Activated CD4-positive, CD25-positive, alpha-beta regulatory T cell treated with anti-CD3 and anti-CD28 coated beads, Interleukin-2, amount 50 U/mL, for 24 hours (primary cell): ENCODE data around the gene LTO1.

Experiments
- ATAC-seq, 2 donors: fragments of 150-1000 bp; cut with Tn5 transposase; one replicate each; pipeline ENCODE4 v1.10.0; 2021; ENCODE audit warnings: mild to moderate bottlenecking in 1 of 2, moderate library complexity in 1 of 2

Gene LTO1

DNA sequence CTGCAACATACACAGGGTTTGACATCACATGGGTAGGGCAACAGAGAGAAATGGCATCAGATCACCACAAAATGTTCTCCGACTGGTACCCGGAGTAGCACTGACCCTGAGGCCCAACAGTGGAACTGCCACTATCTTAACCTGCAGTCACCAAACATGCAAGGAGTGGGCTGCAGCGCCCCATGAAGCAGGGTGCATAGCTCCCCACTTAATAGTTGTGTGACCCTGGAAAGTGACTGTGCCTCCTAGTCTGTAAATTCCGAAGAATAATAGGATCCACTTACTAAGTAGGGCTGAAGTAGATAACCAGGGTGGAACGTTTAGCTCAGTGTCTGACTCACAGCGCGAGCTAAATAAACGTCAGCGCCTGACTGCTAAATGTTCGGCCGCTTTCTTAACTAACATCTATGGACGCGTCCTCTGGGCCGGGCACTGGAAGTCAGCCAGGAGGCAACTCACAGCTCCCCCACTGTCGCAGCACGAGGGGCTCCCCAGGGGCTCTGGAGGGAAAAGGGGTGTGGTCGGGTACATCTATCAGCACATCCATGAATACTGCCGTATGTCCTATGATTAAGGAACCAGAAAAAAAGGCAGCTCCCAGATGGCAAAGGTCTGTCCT lies 777 bp downstream of the LTO1 start:
- ATAC-seq, result peak; percentile 14 to 26

DNA sequence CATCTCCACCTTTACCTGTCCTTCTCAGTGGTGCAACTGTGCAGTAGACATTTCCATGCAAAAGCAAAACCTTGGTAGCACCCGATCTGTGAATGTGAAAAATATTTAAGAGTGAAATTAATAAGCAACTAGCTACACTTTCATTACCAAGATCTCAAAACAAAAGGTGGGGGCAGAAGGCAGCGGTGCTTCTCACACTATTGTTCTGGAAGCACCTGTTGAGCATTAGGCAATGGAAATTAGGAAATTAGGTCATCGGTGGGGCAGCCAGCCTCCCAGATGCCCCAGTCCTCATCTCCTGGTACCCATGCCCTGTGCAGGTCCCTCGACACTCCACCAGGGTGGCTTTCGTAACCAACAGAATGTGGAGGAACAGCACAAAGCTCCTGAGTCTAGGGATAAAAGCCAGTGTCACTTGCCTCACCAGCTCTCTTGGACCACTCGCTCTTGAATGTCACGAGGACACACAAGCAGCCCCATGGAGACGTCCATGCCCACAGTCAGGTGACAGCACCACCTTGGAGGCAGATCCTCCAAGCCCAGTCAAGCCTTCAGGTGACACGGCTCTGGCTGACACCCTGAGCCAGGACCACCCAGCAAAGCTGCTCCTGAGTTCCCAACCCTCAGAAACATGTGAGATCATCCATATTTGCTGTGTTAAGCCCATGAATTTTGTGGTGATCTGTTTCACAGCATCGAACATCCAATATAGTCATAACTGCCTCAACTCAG lies 3.3 kb downstream of the LTO1 start:
- ATAC-seq, result no peak

DNA sequence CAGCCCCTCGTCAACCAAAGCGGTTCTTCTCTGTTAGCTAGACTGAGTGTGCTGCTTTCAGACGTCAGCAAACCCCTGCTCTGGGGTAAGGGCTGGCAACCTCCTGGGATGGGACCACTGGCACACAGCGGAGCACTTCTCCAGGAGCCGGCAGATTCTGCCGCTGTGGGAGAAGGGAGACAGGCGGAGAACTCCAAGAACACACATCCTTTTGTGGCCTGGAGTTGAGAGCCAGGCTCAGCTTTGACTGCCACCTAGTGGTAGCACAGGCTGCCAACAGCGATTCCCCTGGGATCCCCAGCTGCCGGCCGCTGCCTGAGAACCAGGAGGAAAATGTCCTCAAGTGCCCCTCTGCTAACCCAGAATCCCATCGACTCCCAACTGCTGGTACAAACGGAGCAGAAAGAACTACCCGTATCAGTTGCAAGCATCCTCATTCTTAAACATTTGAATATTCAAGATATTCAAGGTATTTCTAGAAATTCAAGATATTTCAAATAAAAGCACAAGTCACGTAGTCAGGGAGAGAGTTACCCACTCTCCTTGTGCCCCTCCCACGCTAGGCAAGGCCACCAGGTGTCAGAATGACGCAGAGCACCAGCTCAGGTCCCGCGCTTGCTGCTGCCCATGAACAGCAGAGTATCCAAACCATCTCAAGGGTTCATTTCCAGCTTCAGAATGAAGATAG lies 4.9 kb downstream of the LTO1 start:
- peak in 1 of 2 donors; percentile 20 for ATAC-seq

DNA sequence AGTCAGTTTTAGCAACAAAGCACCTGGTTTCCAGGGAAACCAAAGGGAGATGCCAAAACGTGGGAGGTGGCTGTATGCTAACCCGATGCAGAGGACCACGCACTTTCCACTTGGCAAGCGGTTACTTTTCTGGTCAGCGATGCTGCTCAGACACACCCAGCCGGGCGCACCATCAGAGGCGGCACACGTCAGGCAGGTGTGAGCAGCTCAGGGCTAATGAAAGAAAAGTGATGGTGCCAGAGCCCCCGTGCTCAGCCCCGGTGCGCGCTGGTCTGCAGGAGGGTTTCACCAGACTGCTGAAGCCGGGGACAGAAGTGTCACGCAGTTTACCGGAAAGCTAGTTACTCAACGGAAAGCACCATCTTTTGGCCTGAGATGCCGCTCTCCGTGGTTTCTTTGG lies 5.7 kb downstream of the LTO1 start:
- peak in 1 of 2 donors; percentile 15 for ATAC-seq

DNA sequence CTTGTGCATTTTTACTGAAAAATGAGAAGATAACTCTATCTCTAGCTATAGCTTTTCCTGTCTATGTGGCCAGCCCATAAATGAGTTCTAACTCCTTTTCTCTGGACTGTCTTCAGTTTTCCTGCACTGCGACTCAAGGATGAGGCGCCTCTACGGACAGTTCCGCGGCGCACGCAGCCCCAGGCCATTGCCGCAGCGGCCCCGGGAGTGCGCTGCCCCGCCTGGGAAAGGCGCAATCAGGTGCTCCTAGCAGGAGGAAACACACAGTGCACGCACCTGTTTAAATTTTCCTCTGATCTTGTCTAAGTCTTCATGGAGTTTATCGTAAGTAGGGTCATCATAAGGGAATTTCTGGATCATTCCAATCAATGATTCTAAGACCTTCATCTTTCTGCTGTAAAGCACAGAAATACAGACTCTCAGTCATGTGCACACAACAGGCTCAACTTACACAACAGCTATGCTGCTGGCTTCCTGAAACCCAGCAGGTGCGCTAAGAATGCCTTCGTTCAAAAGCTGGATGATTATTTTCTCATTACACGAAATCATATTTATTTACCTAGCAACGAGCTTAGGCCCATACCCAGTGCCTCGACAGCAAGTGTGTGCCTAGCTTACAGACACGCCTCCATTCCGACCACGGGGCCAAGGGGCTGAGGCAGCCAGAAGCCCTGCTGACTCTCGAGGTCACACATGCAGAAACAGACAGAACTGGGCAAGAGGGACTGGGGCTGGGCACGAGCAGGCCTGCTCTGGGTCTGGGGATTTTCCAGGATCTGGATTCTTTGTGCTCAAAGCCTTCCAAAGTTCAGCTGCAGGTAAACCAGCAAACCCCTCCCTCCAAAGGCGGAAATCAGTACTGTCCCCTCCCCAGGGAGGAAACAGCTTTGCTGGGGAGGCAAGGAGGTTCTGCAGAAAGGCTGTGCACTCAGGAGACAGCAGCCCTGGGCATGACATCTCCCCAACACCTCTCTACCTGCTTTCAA lies 7.2 kb downstream of the LTO1 start:
- no peak for ATAC-seq

DNA sequence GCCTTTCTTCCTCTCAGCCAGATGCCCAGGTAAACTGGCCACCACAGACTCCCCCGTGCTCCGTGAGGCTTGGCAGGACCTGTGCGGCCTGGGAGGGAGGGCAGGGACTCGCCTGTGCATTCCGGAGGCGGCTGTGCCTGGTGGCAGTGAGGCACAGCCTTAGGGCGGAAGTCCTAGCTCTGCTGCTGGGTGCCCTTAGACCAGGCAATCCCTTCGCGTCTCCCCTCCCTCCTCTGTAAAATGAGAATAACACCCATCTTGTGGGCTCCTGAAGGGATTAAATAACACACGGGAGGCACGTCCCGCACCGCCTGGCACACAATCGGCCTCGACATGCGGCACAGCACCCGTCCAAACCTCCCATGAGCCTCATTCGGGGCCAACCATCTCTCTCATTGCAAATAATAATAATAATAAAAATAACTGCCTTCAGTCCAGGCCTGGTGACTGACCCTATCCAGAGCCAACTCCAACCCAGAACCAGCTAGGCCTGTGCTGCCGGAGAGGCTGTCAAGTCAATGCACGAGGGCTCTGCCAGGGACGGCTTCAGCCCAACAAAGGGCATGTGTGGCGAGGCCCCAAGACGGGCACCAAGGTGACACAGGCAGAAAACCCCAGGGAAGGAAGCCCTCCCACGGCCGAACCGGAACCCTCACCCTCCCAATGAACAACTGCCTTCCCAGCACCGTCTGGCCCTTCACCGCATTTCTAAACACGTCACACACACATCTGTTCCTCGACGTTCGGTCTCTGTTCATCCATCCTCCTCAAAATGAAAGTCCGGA lies 8.2 kb downstream of the LTO1 start:
- ATAC-seq, result no peak

DNA sequence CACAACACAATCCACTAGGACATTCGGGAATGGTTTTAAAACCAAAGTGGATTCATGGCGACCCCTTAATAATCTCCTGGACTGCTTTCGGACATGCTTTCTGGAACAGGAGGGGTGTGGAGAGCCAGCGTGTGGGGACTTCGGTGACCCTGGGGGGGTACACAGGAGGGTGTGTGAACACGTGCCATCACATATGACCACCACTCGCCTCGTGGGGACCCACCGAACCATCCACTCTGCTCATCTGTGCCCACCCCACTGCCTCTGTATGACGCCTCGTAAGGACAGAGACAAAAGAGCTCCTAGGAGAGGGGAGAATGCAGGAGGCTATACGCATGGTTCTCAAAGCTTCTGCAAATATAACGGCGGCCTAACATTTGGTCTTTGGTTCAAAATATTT lies 8.9 kb downstream of the LTO1 start:
- ATAC-seq, result no peak

DNA sequence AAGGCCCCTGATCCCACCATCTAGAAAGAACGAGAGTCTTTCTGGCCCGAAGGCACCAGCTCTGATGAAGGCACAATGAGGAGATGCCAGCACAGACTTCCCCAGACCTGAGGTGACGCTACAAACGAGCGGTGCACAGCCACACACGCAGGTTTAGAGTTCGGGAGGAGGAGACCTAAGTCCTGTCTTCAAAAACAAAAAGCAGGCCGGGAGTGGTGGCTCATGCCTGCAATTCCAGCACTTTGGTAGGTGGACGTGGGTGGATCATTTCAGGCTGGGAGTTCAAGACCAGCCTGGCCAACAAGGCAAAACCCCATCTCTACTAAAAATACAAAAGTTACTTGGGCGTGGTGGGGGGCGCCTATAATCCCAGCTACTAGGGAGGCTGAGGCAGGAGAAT lies 9.5 kb downstream of the LTO1 start:
- no peak for ATAC-seq

DNA sequence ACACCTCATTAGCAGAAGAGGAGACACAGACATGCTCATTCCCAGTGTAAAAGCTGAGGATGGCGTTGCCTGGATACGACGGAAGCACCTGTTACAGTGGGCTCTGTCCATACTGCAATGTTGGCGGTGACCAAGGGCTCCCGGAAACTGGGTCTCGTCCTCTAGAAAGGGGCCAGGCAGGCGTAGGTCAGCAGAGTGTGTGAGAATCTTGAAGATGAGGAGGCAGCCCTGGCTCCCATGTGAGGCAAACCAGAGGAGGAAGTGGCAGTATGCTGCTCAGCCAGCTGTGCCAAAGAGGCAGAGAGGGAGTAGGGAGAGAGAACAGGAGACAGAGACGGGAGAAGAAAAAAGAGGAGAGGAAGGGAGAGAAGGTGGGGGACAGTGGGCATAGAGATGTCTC lies 10.3 kb downstream of the LTO1 start:
- ATAC-seq, result no peak

DNA sequence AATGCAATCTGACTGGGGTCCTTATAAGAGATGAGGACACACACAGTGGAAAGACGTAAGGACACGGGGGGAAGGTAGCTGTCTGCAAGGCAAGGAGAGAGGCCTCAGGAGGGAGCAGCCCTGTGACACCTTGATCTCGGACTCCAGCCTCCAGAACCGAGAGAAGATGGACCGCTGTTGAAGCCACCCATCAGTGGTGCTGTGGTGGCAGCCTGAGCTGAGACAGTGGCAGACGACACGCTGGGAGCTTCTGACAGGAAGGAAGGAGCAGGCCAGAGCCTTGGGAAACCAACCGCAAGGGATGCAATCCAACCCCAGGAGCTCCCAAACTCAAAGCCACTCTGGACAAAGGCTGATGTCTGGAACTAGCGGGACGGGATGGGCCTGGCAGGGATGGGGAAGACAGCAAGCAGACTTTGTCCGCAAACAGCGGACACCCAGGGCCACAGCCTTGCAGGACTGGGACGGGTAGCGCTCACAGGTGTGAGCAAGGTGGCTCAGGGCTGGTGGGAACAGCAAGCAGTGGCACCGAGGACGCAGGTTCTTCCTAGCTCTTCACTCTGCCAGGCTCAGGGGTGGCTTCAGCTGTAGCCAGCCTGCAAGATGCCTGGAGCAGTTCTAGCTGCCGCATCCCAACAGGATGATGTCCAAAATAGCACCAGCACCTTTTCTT lies 10.9 kb downstream of the LTO1 start:
- ATAC-seq, result no peak

DNA sequence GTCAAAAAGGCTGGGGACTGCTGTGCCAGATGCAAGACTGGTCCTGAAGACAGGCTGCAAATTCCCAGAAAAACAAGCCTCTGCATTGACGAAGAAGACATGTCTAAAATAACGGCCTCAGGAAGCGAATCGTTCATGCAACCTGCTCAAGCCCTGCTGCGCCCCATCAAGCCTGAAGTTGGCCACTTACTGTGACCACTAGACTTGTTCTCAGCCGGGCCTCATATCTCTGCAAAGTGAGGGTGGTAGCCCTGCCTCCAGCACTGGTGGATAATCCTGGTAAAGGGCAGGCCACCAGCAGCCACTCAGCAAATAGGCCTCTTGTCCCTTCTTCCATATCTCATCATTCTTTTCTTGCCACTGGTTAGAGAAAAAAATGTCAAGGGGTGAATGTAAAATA lies 11.8 kb downstream of the LTO1 start:
- ATAC-seq, result no peak

DNA sequence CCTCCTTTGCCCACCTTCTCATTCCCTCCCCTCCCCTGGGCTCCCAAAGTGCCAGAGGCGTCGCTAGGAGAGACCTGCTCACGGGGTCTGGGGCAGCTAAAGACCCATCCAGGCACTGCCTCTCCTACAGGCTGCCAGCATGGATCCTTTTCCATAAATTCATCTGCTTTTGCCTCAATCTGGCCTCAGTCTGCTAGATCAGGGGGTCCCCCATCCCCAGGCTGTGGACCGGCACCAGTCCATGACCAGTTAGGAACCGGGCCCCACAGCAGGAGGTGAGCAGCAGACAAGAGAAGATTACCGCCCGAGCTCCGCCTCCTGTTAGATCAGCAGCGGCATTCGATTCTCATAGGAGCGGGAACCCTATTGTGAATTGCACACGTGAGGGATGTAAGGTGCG lies 12.3 kb downstream of the LTO1 start:
- no peak for ATAC-seq

DNA sequence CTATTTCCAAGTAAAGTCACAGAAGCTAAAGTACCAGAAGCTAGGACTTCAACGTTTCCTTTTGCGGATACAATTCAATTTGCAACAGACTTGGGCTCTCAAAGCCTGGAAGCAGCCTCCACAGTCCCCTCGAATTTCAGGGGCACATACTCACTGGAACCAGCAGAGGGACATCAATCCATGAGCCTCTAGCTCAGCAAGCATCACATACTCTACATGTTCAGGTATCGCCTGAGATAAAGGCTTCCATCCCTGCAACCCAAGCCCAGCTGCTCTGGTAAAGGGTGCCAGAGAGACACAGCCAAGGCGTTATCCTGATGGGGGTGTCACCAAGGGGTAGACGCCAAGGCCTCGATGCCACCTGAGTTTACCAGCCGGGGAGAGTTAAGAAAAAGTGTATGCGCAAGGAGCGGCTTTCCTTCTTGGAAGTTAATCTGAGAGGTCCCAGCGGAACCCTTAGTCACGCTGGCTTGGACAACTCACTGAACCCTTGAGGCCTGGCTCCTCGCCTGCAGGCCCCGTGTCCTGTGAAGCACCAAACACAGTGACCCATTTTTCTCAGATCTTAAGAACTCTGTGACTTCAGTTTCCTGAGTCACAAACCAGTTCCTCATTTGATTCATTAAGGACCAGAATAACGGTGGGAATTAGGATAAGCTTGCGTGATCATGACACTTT lies 13.0 kb downstream of the LTO1 start:
- ATAC-seq, result no peak

DNA sequence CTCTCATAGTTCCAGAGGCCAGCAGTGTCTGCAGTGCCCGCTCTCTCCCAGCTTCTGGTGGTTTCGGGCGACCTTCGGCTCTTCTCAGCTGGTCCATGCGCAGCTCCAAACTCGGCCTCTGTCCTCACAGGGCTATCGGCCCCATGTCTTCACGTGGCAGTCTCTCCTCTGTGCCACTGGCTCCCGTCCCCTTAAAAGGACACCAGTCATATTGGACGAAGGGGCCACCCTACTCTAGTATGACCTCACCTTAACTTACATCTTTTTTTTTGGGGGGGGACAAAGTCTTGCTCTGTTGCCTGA lies 13.8 kb downstream of the LTO1 start:
- no peak for ATAC-seq

DNA sequence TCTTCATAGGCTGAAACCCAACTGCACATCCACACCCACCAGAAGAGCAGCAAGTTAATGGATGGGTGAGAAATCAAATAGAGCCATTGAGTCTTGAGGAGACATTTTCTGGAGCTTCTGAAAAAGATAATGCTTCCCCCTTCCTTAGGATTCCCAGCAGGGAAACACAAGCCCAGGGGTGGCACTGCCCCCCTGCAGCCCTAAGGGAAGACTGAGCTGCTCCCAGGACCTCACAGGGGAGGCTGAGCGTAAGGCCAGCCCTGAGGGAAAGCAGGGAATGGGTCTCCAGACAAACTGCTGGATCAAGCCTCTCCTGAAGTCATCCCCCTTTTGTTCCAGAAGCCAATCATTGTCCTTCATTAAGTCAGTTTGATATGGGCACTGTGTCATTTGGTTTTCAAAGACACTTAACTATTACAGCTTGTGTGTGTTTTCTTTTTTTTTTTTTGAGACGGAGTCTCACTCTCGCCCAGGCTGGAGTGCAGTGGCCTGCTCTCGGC lies 15.1 kb downstream of the LTO1 start:
- no peak for ATAC-seq

DNA sequence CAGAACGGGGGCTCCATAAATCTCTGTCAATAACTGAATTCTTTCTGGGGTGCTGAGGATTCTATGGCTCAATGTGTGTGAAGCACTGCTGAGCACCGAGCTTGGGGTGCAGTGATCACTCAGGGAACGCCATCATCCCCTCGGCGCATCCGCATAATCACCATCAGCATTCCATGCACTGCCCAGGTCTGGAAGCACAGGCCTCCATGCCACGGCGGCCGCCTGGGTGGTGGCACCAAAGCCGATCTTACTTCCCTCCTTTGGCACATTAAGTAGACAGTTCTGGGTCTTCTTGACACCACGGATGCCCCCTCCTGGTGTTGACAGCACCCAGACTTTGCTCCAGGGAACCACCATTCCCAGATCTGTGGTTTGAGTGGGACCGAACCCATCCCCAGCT lies 15.6 kb downstream of the LTO1 start:
- ATAC-seq, result no peak

DNA sequence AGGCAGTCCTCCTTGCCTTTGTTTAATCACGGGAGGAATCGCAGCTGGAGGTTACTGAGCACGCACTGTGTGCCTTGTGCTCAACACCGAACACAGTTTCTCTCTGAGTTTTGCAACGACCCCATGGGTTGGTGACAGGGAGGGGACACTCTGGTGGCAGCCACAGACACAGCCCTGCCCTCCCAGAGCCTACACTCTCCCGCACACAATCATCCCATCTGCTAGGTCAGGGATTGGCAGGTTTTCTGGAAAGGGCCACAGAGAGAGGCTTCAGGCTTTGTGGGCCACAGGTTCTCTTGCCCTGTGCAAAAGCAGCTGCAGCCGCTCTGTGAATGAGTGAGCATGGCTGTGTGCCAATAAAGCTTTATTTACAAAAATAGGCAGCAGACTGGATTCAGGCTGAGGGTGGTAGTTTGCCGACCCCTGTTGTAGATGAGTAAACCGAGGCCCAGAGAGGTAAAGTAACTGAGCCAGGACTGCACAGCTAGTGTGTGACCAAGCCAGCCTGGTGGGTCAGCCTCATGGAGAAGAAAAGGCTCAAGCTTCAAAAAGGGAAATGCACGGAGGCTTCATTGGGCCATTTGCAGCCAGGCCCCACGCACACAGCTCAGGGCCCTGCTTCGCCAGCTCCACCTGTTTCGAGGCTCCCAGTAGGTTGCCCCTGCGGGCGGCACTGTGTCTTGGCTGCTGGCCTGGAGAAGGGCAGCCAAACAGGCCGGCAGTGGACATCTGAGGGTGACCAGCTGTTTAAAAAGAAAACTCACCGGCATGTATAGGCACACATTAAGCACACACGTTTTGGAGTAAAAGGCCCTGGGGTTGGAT lies 16.3 kb downstream of the LTO1 start:
- no peak for ATAC-seq

DNA sequence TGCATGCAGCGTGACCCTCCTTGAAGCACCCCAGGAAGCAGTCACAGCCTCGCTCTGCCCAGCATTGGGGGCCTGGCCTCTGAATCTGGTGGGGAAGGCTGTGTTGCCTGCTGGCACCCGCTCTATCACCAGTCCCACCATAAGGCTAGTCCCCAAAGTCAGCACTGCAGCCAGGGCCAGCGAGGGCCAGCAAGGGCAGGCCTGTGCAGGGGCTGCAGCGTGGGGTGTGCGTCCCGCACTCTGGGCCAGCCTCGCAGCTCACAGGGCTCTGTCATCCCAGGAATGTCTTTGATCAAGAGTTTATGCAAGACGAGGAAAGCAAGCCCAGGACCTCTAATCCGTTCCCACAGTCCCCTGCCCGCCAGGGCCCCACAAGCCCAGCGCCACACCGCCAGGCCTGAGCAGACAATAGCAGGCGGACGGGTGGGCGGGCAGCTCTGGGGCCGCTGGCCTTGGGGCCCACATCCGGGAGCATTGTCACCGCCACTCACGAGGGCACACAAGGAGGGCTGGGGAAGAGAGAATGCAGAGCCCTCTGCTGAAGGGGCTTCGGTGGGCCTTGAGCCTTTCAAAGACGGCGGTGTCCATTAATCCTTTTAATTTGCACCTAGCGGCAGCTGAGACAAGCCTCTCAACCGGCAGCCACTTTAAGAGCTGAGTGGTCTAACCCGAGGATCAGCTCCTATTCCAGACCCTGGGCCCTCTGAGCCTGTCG lies 17.1 kb downstream of the LTO1 start:
- ATAC-seq, result no peak

DNA sequence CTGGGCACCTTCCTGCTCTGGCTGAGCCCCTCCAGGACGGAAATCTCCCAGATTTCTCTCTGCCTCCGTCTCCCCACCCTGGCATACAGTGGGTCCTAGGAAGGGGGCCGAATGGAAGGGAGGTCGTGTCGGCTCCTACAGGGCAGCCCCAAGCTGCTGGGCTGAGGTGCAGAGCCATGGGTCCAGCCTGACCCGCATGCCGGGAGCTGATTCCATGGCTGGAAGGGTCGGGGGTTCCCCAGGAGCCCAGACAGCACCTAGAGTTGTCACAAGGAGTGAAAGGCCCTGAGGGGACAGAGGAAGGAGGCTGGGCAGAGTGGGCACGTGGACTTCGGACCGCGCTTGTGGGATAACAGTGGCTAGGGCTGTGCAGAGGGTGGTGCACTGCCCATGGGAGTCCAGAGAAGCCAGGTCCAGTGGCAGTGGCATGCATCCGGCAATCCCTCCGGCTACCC lies 17.7 kb downstream of the LTO1 start:
- ATAC-seq, result no peak
